ENCODE results near the gene DPP6.
"Not testable (repeated sequence)": the region's sequence is repeated elsewhere in the genome, so short reads cannot be mapped to it uniquely, and the experiment has no call there.

DNA sequence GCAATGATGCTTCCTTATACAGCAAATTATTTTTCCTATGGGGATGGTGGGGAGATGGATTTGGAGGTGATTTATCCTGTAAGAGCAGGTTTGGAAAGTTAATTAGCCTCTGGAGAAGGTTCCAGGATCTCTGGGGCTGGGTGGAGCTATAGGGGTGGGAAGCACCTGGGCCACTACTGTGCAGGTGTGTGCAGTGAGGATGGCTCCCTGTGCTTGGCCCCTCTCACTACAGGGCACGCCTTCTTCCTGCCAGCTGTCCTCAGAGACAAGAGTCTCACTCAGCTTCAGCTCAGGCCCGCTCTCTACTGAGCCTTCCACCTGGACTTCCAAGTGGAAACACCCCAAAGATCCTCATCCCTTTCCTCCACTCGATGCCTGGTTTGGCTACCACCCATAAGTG, 111.4 kb downstream of the DPP6 start:
- TF ChIP-seq, protein P1, sequence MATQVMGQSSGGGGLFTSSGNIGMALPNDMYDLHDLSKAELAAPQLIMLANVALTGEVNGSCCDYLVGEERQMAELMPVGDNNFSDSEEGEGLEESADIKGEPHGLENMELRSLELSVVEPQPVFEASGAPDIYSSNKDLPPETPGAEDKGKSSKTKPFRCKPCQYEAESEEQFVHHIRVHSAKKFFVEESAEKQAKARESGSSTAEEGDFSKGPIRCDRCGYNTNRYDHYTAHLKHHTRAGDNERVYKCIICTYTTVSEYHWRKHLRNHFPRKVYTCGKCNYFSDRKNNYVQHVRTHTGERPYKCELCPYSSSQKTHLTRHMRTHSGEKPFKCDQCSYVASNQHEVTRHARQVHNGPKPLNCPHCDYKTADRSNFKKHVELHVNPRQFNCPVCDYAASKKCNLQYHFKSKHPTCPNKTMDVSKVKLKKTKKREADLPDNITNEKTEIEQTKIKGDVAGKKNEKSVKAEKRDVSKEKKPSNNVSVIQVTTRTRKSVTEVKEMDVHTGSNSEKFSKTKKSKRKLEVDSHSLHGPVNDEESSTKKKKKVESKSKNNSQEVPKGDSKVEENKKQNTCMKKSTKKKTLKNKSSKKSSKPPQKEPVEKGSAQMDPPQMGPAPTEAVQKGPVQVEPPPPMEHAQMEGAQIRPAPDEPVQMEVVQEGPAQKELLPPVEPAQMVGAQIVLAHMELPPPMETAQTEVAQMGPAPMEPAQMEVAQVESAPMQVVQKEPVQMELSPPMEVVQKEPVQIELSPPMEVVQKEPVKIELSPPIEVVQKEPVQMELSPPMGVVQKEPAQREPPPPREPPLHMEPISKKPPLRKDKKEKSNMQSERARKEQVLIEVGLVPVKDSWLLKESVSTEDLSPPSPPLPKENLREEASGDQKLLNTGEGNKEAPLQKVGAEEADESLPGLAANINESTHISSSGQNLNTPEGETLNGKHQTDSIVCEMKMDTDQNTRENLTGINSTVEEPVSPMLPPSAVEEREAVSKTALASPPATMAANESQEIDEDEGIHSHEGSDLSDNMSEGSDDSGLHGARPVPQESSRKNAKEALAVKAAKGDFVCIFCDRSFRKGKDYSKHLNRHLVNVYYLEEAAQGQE (IDR thresholded peaks at IDR 0.05; ENCODE audit: insufficient read depth in 1 of 2, low read depth in 2 of 2, low read length in 1 of 2) = not testable (repeated sequence)
- not testable (repeated sequence) for TF ChIP-seq TCF7L2 (IDR thresholded peaks at IDR 0.05; ENCODE audit: low read depth, low read length)
- TF ChIP-seq, protein P2, sequence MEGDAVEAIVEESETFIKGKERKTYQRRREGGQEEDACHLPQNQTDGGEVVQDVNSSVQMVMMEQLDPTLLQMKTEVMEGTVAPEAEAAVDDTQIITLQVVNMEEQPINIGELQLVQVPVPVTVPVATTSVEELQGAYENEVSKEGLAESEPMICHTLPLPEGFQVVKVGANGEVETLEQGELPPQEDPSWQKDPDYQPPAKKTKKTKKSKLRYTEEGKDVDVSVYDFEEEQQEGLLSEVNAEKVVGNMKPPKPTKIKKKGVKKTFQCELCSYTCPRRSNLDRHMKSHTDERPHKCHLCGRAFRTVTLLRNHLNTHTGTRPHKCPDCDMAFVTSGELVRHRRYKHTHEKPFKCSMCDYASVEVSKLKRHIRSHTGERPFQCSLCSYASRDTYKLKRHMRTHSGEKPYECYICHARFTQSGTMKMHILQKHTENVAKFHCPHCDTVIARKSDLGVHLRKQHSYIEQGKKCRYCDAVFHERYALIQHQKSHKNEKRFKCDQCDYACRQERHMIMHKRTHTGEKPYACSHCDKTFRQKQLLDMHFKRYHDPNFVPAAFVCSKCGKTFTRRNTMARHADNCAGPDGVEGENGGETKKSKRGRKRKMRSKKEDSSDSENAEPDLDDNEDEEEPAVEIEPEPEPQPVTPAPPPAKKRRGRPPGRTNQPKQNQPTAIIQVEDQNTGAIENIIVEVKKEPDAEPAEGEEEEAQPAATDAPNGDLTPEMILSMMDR (IDR thresholded peaks at IDR 0.05) = not testable (repeated sequence)

Data from Panc1 (cell line).